Measurements from ENCODE around the gene GRAP. TPM values are rescaled to one million over a fixed set of nuclear protein-coding genes. Genes with fewer than 3 reads are reported as not detected.

GRAP gene
- total RNA-seq, 1 donor from 2014 or later: 5.9 TPM

- DNase-seq (ENCODE audit: low spot score): no peak
Measured at GRCh38 chr17:18986541-18987229, 60.1 kb downstream of the GRAP start.

- DNase-seq (ENCODE audit: low spot score): no peak
Measured at GRCh38 chr17:18985475-18985874, 61.3 kb downstream of the GRAP start.

GRCh38 chr17:18984273-18985114 lies 62.3 kb downstream of the GRAP start:
- DNase-seq (ENCODE audit: low spot score): no peak

GRCh38 chr17:18981642-18982424 lies 64.9 kb downstream of the GRAP start:
- DNase-seq (ENCODE audit: low spot score): no peak

GRCh38 chr17:18981335-18981641 lies 65.5 kb downstream of the GRAP start:
- no peak for DNase-seq (ENCODE audit: low spot score)

- DNase-seq (ENCODE audit: low spot score): no peak
Measured at GRCh38 chr17:18980682-18981334, 65.9 kb downstream of the GRAP start.

- DNase-seq (ENCODE audit: low spot score): no peak
Measured at GRCh38 chr17:18978655-18979054, 68.1 kb downstream of the GRAP start.

- no peak for DNase-seq (ENCODE audit: low spot score)
Measured at GRCh38 chr17:18978050-18978449, 68.7 kb downstream of the GRAP start.

- no peak for DNase-seq (ENCODE audit: low spot score)
Measured at GRCh38 chr17:18977646-18978045, 69.1 kb downstream of the GRAP start.

- DNase-seq (ENCODE audit: low spot score): no peak
Measured at GRCh38 chr17:18977021-18977420, 69.7 kb downstream of the GRAP start.

- DNase-seq (ENCODE audit: low spot score): no peak
Measured at GRCh38 chr17:18976201-18976600, 70.6 kb downstream of the GRAP start.

GRCh38 chr17:18975597-18975996 lies 71.2 kb downstream of the GRAP start:
- DNase-seq (ENCODE audit: low spot score): no peak

GRCh38 chr17:18974407-18975149 lies 72.2 kb downstream of the GRAP start:
- DNase-seq (ENCODE audit: low spot score): no peak

- no peak for DNase-seq (ENCODE audit: low spot score)
Measured at GRCh38 chr17:18971801-18972200, 75.0 kb downstream of the GRAP start.

Other genes starting within 250 kb of the GRAP start
- 15.8 TPM for gene PRPSAP2, start 188.8 kb downstream of the GRAP start, total RNA-seq
- not detected for gene SLC5A10, start 94.8 kb downstream of the GRAP start, total RNA-seq
- 8.9 TPM for gene FAM83G, start 42.2 kb downstream of the GRAP start, total RNA-seq
- 5.4 TPM for gene GRAPL, start 80.6 kb upstream of the GRAP start, total RNA-seq
- 45.1 TPM for gene EPN2, start 190.4 kb upstream of the GRAP start, total RNA-seq

Data from mesenteric fat pad (tissue), 1 donor.